ENCODE measurements around the gene CACNG4. TPM values are rescaled to one million over a fixed set of nuclear protein-coding genes. Genes with fewer than 3 reads are reported as not detected.

CACNG4 gene
- total RNA-seq, 2 experiments from 2014 or later: not detected

DNA sequence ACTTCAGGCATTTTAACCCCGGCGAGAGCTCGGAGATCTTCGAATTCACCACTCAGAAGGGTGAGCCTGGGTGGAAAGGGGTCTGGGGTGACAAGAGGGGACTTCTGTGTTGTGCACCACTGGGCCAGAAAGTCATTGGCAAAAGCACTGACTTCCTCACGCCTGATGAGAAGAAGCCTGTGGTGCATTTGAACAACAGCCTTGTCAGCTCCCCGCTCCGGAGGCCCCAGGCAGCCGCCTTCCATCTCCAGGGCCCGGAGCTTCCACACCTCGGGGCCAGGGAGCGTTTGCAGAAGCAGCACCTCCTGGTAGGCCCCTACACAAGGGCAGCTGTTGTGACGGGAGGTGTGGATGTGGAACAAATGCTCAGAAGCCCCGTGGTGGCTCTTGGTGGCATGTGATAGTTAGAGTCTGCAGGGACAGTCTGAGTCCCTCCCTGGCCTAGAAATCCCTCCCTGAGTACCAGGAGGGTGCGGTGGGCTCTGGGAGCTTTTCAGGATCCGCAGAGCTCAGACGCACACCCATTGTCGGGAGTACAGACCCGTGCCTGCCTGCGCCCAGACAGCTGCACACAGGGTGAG lies 89.6 kb downstream of the CACNG4 start:
- peaks cover 13% of the 10 kb centered on the region for H3K4me1 ChIP-seq (ENCODE audit: insufficient read depth, low read length, poor library complexity, severe bottlenecking)
- H3K27ac ChIP-seq (ENCODE audit: low read depth, low read length, poor library complexity, severe bottlenecking): no peak overlapping the region
- BruUV-seq (replicated peaks): no TSS peak
- CTCF ChIA-PET (ENCODE audit: unreplicated experiment): no interaction called here
- H3K4me3 ChIP-seq (ENCODE audit: low read depth, low read length, poor library complexity, severe bottlenecking): no peak overlapping the region
- H3K9me3 ChIP-seq (ENCODE audit: low read length): no peaks in the 10 kb centered on the region
- H2AFZ ChIP-seq (ENCODE audit: low read length): no peak overlapping the region
- H3K4me2 ChIP-seq (ENCODE audit: low read length): no peak overlapping the region
- intact Hi-C loops (cut with micrococcal nuclease; ENCODE audit: unreplicated experiment): no loop called here
- no peaks in the 10 kb centered on the region for H4K20me1 ChIP-seq (ENCODE audit: insufficient read depth, low read length)
- DNase-seq (ENCODE audit: low spot score): no peak
- no peaks in the 10 kb centered on the region for H3K36me3 ChIP-seq (ENCODE audit: insufficient read depth, low read length)
- no peaks in the 10 kb centered on the region for H3K9me2 ChIP-seq (ENCODE audit: insufficient read depth, low read length)
- TF ChIP-seq, protein P1, sequence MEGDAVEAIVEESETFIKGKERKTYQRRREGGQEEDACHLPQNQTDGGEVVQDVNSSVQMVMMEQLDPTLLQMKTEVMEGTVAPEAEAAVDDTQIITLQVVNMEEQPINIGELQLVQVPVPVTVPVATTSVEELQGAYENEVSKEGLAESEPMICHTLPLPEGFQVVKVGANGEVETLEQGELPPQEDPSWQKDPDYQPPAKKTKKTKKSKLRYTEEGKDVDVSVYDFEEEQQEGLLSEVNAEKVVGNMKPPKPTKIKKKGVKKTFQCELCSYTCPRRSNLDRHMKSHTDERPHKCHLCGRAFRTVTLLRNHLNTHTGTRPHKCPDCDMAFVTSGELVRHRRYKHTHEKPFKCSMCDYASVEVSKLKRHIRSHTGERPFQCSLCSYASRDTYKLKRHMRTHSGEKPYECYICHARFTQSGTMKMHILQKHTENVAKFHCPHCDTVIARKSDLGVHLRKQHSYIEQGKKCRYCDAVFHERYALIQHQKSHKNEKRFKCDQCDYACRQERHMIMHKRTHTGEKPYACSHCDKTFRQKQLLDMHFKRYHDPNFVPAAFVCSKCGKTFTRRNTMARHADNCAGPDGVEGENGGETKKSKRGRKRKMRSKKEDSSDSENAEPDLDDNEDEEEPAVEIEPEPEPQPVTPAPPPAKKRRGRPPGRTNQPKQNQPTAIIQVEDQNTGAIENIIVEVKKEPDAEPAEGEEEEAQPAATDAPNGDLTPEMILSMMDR (conservative IDR thresholded peaks at IDR 0.05; ENCODE audit: low read length): no peak
- no peak for TF ChIP-seq EZH2phosphoT487 (IDR thresholded peaks at IDR 0.05; ENCODE audit: borderline replicate concordance, low read depth, low read length)
- H3K79me2 ChIP-seq (ENCODE audit: insufficient read depth, low read depth, low read length): no peaks in the 10 kb centered on the region
- POLR2A ChIA-PET: no interaction called here

DNA sequence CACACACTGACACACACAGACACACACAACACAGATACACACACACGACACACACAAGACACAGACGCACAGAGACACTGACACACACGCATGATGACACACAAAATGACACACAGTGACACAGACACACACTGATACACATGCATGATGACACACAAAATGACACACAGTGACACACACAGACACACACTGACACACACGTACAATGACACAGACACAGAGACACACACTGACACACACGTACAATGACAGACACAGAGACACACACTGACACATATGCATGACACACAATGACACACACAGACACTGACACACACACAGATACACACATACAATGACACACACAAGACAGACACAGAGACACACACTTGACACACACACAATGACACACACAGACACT lies 90.1 kb downstream of the CACNG4 start:
- DNase-seq (ENCODE audit: low spot score): no peak
- Histone ChIP-seq H3K4me3 (ENCODE audit: low read depth, low read length, poor library complexity, severe bottlenecking) (no peak overlapping the region), H3K27ac (ENCODE audit: low read depth, low read length, poor library complexity, severe bottlenecking) (no peak overlapping the region), H3K4me2 (ENCODE audit: low read length) (no peak overlapping the region), H3K9me3 (ENCODE audit: low read length) (no peaks in the 10 kb centered on the region), H2AFZ (ENCODE audit: low read length) (no peak overlapping the region), H3K4me1 (ENCODE audit: insufficient read depth, low read length, poor library complexity, severe bottlenecking) (peaks cover 13% of the 10 kb centered on the region), H3K9me2 (ENCODE audit: insufficient read depth, low read length) (no peaks in the 10 kb centered on the region), H3K36me3 (ENCODE audit: insufficient read depth, low read length) (no peaks in the 10 kb centered on the region), H4K20me1 (ENCODE audit: insufficient read depth, low read length) (no peaks in the 10 kb centered on the region), H3K79me2 (ENCODE audit: insufficient read depth, low read depth, low read length) (no peaks in the 10 kb centered on the region)
- CTCF ChIA-PET (ENCODE audit: unreplicated experiment): no interaction called here
- POLR2A ChIA-PET: no interaction called here
- TF ChIP-seq EZH2phosphoT487 (IDR thresholded peaks at IDR 0.05; ENCODE audit: borderline replicate concordance, low read depth, low read length): no peak
- TF ChIP-seq, protein P1 (conservative IDR thresholded peaks at IDR 0.05; ENCODE audit: low read length): no peak
- intact Hi-C loops (cut with micrococcal nuclease; ENCODE audit: unreplicated experiment): no loop called here
- no TSS peak for BruUV-seq (replicated peaks)

DNA sequence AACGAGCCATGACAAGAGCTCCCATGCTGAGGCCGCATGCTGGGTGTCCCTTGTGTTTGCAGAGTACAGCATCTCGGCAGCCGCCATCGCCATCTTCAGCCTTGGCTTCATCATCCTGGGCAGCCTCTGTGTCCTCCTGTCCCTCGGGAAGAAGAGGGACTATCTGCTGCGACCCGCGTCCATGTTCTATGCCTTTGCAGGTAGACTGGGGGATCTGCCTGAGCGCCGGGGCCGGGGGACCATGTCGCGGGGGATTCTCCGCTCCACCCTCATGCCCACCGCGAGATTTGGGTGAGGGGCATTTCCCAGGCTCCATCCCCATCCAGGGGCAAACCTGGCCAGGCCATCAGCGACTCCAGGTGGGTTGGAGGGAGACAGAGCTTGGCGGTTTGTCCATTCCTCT lies 90.5 kb downstream of the CACNG4 start:
- intact Hi-C loops (cut with micrococcal nuclease; ENCODE audit: unreplicated experiment): no loop called here
- Histone ChIP-seq H3K9me2 (ENCODE audit: insufficient read depth, low read length) (no peaks in the 10 kb centered on the region), H3K9me3 (ENCODE audit: low read length) (no peaks in the 10 kb centered on the region), H3K27ac (ENCODE audit: low read depth, low read length, poor library complexity, severe bottlenecking) (no peak overlapping the region), H3K4me3 (ENCODE audit: low read depth, low read length, poor library complexity, severe bottlenecking) (no peak overlapping the region), H3K4me1 (ENCODE audit: insufficient read depth, low read length, poor library complexity, severe bottlenecking) (peaks cover 13% of the 10 kb centered on the region), H4K20me1 (ENCODE audit: insufficient read depth, low read length) (no peaks in the 10 kb centered on the region), H2AFZ (ENCODE audit: low read length) (no peak overlapping the region), H3K36me3 (ENCODE audit: insufficient read depth, low read length) (no peaks in the 10 kb centered on the region), H3K79me2 (ENCODE audit: insufficient read depth, low read depth, low read length) (no peaks in the 10 kb centered on the region), H3K4me2 (ENCODE audit: low read length) (no peak overlapping the region)
- ChIA-PET POLR2A (no interaction called here), CTCF (ENCODE audit: unreplicated experiment) (no interaction called here)
- DNase-seq (ENCODE audit: low spot score): no peak
- BruUV-seq (replicated peaks): no TSS peak
- TF ChIP-seq, protein P1 (conservative IDR thresholded peaks at IDR 0.05; ENCODE audit: low read length): no peak
- no peak for TF ChIP-seq EZH2phosphoT487 (IDR thresholded peaks at IDR 0.05; ENCODE audit: borderline replicate concordance, low read depth, low read length)
